Central memory CD4-positive, alpha-beta T cell (primary cell): ENCODE measurements around the gene GBX1.

Source experiments
- DNase-seq: peaks from one replicate; pipeline ENCODE4 v3.0.0; 2022

GBX1 gene

DNA sequence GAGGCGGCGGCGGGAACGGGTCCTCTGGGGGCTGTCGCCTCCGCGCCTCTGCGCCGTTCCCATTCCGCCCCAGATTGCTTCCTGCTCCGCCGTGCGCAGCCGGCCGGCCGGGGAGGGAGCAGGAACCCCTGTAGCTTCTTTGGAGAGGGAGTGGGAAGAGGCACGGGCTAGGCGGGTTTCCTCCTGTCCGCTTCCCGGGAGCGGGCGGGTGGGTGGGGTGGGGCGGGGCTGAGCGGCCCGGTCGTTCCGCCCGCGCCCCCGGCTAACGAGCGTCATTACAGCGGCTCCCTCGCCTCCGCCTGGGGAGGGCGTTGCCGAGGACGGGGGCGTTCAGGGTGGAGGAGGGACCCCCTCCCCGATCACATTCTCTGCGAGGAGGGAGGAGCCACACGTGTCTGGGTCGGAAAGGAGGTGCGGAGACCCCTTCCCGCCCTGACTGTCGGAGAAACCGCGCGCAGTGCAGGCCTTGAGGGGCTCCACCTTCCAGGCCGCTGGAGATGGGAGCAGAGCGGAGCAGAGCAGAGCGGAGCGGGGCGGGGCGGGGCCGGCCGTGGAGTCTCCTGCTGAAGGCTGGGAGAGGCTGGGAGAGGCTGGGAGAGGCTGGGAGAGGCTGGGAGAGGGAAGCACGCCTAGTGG lies 41.5 kb downstream of the GBX1 start:
- no peak for DNase-seq

DNA sequence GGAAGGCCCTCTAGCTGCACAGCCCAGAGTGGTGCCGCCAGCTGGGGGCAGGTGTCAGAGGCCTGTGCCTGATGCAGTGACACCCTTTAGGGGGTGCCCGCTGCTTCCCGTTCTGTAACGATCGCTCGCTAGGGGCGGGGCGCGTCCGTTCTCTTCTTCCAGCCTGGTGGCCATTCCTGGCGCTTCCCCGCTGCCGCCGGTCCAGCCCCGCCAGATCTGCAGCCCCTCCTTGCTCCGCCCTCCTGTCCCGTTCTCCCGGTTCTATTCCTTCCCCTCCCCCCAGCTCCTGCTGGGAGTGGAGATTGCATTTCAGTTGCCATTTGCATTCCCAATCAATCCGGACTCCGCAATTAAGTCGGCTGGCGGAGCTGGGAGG lies 42.0 kb downstream of the GBX1 start:
- no peak for DNase-seq

DNA sequence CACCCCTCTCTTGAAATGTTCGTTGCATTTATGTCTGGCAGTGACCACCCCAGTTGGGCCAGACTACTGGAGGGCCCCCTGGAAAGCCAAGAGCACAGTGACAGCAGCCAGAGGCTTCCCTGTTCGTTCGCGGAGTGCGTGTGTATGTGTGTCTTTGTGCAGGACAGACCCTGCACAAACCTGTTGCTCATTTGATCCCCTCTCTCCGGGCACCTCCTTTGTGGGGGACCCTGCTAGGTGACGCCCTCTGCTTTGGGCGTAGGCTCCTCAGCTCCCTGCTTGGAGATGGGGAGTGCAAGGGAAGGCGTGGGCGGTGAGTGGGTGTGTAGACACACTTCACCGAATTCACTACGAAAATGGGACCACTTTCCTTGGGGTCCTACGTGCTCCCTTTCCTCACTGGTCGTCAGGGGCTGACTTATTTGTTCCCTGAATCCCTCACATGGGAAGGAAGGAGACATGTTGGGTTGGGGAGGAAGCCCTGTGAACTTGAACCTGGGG lies 42.5 kb downstream of the GBX1 start:
- DNase-seq = no peak

DNA sequence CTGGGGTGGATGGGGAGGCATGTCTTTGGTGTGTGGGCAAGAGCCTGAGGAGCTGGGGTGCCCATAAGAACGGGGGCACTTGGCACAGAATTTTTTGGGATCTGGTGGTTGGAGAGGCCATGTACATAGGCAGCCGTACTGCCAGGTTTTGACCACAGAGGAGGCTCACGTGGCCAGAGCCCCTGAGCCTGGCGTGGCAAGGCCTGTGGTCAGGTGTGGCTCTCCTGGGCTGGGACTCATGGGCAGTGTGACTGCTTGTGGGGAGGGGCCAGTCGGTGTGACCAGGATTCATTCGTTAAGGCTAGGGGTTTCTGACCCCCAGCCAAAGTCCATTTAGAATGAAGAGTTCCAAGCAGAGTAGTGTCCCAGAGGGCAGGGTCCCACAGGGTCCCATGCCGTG lies 43.0 kb downstream of the GBX1 start:
- DNase-seq = no peak

DNA sequence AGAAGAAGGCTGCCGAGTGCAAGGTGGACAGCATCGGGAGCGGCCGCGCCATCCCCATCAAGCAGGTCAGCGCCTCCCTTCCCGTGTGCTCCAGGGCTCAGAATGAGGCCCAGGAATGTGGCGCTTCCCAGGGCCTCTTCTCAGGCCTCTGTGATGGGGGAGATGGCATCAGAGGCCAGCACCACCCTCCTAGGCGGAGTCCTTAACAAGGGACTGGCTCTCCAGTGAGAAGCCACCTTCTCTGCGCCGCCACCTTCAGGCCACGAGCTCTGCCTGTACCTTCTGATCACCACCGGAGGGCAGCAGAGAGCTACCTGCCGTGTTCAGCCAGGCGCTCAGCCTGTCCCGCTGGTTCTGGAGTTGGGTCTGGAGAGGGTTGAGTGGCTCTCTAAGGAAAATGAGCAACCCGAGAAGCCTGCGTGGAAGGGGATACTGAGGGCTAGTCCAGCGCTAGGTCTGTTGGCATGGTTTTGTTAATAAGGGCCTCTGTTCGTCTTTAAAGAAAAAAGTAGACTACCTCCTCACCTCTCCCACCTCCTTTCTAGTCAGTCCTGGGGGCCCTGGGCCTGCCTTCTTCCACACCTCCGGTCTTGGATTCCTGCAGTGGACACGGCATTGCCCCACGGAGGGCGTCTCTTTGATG lies 43.6 kb downstream of the GBX1 start:
- peak; percentile 75 for DNase-seq

DNA sequence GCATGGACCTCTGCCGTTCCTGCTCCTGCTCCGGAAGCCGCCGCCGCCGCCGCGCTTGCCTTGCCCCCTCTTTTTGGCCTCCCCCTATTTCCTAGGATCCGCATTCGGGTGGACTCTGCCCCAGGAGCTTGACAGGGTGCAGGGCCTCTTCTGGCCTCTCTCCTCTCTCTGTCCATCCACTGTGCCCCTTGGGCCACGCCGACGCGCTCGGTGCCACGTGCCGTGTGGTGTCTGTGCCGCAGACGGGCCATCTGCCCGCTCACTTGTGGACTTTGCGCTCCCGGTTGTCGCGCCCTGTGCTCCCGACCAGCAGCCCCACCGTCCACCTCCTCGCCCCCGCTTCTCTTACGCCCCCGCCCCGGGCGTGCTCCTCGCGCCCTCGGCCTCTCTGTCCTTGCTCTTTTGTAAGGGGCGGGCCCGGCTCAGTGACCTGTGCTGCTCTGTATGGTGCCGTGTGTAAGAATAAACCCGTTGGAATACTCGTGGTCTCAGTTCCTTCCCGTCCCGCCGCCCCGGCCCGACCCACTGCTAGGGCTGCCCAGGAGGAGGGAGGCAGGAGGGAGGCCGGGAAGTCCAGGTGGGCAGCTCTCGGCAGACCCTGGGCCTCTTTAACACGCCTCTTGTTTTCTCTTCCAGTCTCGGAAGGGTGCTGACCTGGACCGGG lies 44.2 kb downstream of the GBX1 start:
- no peak for DNase-seq

DNA sequence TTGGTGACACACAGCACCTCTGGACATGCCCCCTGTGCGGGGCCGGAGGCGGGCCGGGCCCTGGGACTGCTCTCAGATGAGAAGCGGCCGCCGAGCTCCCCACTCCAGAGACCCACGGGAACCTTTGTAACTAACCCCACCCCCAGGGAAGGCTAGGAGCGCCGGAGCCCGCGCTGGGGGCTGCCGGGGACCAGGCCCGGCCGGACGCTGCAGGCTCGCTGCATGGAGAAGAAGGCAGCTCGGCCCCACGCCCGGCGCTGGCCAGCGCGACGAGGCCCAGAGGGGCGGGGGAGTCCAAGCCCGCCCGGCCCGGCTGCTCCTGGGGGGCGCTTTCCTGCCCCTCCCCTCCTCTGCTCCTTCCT lies 44.7 kb downstream of the GBX1 start:
- DNase-seq = no peak

DNA sequence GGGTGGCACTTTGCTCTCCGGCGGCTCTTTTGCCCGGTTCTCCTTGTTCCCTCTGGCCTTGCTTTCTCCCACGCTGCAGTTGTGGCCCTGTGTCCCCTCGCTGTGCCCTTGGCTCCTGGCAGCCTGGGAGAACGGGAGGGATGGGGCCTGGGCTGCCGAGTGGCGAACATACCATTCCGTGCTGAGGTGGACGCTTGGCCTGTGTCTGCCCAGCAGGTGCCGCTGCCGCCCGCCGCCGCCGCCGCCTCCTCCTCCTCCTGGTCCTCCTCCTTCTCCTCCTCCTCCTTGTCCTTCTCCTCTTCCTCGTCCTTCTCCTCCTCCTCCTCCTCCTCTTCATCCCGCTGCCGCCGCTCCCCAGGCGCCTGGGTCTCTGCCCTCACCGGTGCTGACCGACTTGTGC lies 45.2 kb downstream of the GBX1 start:
- DNase-seq = no peak

DNA sequence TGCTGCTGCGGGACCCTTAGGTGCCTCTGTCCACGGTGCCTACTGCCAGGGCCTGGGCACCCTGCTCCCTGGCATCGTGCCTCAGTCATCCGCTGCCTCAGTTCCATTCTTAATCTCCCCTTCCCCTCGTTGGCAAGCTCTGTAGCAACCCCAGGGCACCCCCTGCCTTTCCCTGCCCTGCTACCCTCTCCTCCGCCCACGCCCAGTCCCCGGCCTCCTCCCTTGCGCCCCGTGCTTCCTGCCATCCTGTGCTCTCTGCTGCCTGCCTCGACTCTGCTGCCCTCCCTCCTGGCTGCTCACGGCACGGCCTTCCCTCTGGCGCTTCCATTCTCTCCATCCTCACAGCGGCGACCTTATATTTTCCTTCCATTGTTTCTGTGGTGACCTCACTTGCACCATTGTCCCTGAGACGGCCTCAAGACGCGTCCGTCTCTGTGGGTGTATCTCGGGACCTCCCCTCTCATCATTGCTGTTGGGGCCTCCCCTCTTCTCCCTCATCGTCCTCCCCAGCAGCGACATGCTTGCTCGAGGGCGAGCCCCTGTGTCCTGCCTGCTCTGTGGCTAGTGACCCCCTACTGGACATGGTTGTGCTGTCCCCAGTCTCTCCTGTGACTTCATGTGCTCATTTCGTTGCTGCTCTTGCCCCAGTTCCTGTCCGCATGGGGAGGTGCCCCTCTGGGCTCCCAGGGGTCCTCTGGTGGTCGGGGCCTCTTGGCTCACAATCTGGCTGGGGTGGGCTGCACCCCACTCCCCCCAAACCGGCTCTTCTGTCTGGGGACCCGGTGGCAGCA lies 45.9 kb downstream of the GBX1 start:
- no peak for DNase-seq

DNA sequence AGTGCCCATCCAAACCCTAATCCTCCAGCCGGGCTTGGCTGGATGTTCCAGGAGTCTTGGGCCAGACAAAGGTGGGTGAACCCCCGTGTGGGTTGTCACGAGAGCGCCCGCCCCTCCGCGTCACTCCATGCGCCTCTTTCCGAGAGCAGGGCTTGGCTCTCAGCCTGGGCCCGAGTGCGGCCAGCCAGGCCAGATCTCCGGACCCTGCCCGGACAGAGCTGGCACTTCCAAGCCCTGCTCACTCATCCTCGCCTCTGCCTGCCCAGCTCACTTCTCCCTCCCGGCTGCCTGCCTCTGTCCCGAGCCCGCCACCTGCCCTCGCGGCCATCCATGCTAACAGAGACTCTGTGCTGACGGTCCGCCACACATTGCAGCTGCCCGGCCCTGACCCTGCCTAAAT lies 46.6 kb downstream of the GBX1 start:
- DNase-seq = no peak

DNA sequence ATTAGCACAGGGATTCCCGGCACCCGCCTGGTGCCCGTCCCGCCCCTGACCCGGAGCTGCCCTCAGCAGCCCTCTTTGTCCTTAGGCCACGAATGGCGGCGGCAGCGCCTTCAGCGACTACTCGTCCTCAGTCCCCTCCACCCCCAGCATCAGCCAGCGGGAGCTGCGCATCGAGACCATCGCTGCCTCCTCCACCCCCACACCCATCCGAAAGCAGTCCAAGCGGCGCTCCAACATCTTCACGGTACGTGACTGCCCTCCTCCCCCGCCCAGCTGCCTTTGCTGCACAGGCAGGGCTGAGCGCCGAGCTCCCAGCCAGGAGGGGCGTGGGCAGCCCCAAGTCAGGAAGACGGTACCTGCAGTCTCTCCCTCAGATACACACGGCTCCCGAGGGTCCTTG lies 47.6 kb downstream of the GBX1 start:
- DNase-seq = no peak

DNA sequence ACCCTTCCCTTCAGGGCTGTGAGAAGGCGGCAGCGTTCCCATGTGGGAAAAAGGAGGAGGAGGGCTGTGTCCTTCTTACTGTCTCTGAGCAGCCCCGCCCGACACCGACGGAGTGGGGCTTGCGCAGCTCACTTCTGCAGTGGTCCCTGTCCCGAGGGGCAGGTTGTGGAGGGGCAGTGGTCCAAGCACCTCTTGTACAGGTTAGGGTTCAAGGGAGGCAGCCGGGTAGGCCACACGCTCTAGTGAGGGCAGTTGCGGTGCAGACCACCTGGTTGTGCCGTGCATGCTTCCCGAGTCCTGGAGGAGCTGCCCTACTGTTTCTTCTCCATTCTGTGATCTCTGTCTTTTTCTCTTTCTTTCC lies 48.5 kb downstream of the GBX1 start:
- DNase-seq = no peak

DNA sequence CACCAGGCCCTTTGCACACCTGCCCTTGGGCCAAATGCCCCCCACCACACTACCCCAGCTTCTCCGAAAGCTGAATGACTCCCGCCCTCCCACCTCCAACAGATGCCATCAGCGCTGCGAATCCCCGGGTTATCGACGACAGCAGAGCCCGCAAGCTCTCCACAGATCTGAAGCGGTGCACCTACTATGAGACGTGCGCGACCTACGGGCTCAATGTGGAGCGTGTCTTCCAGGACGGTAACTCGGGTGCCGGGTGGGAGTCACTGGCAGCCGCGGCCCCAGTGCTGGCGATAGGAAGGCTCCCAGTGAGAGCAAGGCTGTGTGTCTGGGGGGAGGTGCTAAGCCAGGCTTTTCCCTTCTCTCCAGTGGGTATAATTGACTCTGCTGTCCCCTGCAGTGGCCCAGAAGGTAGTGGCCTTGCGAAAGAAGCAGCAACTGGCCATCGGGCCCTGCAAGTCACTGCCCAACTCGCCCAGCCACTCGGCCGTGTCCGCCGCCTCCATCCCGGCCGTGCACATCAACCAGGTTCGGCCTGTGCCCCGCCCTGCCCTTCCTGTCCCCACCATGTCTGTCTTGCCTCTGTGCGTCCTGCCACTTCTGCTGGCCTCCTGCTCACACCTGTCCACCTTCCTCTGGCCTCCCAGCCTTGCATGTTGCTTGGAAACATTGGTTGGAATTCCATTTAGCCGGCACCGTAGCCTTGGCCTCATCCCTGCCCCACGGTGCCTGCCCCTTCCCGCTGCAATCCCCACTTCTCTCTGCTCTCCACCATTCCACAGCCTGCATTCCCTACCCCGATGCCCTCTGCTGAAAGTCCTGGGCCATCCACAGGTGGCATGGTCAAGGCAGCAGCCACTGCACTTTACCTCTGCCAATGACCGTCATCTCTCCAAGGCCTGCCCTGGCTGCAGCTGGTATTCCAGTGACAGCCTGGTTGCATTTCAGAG lies 49.1 kb downstream of the GBX1 start:
- DNase-seq = no peak

DNA sequence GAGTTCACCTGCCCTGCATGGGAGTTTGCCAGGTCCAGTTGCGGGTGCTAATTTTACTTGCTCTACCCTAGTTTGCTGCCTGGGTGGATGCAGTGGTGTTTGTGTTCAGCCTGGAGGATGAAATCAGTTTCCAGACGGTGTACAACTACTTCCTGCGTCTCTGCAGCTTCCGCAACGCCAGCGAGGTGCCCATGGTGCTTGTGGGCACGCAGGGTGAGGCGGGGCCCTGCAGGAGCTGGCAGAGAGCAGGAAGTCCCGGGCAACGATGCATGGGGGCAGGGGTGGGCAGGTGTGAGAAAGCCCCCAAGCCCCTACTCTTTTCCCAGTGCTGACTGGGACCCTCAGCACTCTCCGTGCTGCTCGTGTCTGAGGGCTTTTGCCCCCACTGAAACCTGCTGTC lies 49.9 kb downstream of the GBX1 start:
- DNase-seq = peak; percentile 69

DNA sequence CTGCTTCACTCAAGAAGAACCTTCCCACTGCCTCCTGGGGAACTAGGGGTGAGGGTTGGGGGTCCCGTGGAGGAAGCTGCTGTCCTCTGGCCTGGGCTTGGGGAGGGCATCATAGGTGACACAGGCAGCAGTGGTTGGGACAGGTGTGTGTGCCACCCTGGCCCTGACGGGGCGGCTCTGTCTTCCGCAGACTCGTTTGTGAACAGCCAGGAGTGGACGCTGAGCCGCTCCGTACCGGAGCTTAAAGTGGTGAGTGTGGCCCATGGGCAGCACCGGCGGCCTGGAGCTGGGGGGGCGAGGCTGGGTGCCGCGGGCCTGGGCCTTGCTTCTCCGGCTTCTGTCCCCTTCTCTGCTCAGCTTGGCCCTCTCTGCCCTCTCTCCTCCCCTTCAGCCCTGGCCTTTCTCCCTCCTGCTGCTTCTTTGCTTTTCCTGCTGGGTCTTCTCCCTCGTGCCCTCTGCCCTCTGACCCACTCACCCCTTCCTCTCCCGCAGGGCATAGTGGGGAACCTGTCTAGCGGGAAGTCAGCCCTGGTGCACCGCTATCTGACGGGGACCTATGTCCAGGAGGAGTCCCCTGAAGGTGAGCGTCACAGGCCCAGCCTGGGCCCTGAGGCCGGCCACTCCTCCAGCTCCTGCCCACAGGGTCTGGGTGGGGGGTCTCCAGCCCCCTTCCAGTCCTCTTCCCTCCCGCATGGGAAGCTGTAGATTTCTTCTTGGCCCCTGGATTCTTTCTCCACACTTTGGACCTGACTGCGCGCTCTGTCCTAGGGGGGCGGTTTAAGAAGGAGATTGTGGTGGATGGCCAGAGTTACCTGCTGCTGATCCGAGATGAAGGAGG lies 50.7 kb downstream of the GBX1 start:
- no peak for DNase-seq

DNA sequence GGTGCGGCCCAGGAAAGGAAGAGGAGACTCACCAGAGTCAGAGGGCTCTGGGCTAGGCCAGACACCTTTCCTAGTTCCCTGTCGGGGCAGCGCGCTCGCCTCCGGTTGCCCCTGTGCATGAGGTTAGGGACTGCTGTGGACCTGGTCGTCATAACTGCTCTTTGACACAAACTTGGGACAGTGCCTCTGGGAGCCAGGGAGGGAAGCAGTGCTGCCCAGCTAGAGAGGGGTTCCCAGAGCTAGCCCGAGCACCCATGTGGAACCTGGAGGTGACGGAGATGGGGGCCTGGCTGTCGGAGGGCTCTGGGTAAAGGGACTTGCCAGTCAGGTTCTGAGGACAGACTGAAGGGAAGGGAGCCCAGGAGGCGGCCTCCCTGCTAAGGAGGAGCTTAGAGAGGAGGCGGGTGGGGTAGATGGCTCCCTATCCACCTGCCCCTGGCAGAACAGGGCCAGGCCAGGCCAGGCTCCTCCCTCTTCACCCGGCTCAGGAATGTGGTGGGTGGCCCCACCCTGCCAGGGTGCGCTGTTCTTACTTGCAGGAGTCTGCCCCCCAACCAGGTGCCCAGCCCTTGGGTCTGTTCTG lies 51.6 kb downstream of the GBX1 start:
- DNase-seq = no peak

DNA sequence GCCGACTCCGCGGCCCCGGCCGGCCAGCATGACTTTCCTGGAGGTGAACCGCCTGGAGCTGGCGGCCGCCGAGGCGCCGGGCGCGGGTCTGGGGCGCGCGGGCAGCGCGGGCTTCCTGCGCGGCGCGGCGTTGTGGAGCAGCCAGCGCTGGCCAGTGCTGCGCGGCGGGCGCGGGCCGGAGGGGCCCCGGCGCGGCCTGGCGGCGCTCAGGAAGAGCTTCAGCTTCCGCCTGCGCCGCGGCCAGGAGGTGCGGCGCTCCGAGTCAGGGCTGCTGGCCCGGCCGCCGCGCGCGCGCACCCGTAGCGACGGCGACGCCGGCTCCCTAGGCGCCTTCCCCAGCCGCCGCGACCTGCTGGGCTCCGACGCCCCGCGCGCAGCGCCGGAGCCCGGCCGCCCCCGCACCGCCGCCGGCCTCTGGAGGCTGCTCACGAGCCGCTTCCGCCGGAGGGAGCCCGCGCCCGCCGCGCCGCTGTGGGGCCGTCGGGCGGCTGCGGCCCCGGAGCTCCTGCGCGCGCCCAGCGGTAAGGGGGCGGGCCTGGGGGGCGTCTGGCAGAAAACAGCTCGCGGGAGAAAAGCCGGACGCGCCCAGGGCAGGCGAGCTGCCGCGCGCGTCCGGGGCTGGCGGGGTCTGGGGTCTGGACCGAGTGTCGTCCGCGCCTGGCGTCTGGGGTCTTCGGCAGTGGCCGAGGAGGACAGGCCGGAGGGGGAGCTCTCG lies 52.2 kb downstream of the GBX1 start:
- peak; percentile 27 for DNase-seq

DNA sequence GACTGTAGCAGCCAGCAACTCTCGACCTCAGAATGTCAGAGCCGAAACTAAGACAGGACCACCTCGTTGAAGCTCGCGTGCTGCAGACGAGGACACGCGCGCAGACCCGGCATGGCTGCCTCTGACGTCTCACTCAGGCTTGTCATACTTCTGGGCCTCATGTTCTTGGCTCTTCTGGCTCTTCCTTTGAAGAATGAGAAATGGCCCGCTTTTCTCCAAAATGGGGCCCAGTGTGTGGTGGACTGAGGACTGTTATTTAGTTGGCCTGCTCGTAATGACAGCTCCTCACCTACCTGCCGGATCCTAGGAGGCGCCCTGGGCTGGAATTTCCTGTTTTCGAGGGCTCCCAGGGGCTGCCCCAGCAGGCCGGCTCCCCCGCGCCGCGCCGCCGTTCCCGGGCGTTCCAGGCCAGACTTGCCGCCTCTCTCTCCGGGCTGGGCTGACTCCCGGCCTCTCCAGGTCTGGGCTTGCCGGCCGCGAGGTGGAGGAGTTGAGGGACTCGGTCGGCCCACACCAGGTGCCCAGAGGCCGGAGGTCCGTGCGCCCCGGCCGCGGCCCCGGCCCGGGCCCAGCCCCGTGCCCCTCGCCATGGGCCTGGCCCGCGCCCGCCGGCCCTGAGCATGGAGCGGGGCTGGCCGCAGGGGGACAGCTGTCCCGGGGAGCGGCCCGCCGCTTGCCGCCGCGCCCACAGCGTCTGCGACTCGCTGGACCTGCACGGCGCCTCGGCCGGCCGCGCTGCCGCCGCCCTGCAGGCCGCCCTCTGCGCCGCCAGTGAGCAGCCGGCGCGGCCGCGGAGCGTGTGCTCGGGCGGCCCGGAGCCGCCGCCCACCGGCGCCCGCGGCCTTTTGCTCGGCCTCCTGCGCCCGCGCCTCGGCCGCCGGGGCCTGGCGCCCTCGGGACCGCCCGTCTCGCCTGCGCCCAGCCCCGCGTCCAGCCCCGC lies 53.1 kb downstream of the GBX1 start:
- DNase-seq = no peak
